A549 (cell line): ENCODE data around the gene TMEM151A.

Experiments used
- CTCF ChIP-seq: fragments of >200 bp; sonication (Bioruptor Twin); formaldehyde crosslinking; IDR thresholded peaks from 3 replicates; pipeline ENCODE4 v1.5.1; 2016
- E2F6 ChIP-seq: IDR thresholded peaks from 2 replicates; pipeline ENCODE4 v1.6.1; 2012; ENCODE audit warnings: low read depth, borderline replicate concordance
- EP300 ChIP-seq, 2 experiments: fragments of >200 bp; sonication (Bioruptor Twin); formaldehyde crosslinking; IDR thresholded peaks; 2 replicates in 1 of 2; 3 replicates in 1 of 2; pipeline ENCODE4 v1.6.1; 2016 to 2017
- JUNB ChIP-seq: fragments of >200 bp; sonication (Bioruptor Twin); formaldehyde crosslinking; IDR thresholded peaks from 2 replicates; pipeline ENCODE4 v1.6.1; 2016
- MAX ChIP-seq: IDR thresholded peaks from 2 replicates; pipeline ENCODE4 v1.6.1; 2012
- POLR2A ChIP-seq: IDR thresholded peaks from 2 replicates; pipeline ENCODE4 v1.6.1; 2012; ENCODE audit warnings: mild to moderate bottlenecking, low read length
- REST ChIP-seq: fragments of 200-600 bp; sonication (generic); IDR thresholded peaks from 2 replicates; pipeline ENCODE4 v1.6.1; 2016; ENCODE audit warnings: antibody characterized with exemption, mild to moderate bottlenecking, moderate library complexity

- TF ChIP-seq CTCF (no peak), E2F6 (no peak), JUNB (no peak), POLR2A (no peak), REST (no peak), EP300 (IDR thresholded peaks at IDR 0.05) (no peak), MAX (no peak)
Observed at GRCh38 chr11:66340596-66341501, 49.2 kb downstream of the TMEM151A start.
